Activated CD8-positive, alpha-beta T cell treated with anti-CD3 and anti-CD28 coated beads, Interleukin-2, amount 10 ng/mL, durations not matched to agents 7 days and 5 days (primary cell): Measurements from ENCODE around the gene IGFBP4. TPM values are rescaled to one million over a fixed set of nuclear protein-coding genes. Genes with fewer than 3 reads are reported as not detected.
"Not testable (repeated sequence)": the region's sequence is repeated elsewhere in the genome, so short reads cannot be mapped to it uniquely, and the experiment has no call there.

ENCODE experiments used
- ATAC-seq: fragments of 150-1000 bp; cut with Tn5 transposase; one replicate; pipeline ENCODE4 v1.10.0; 2021; ENCODE audit warnings: moderate library complexity
- CTCF ChIA-PET: fragments of 350-600 bp; sonication (Branson Sonifier 250); formaldehyde crosslinking; loops from one replicate; lab custom pipeline; 2021; ENCODE audit warnings: antibody characterized with exemption; lab: Charles Lee
- POLR2A ChIA-PET: fragments of 350-600 bp; sonication (Branson Sonifier 250); formaldehyde crosslinking; loops from one replicate; lab custom pipeline; 2021; ENCODE audit warnings: antibody characterized with exemption; lab: Charles Lee
- DNase-seq: peaks from one replicate; pipeline ENCODE4 v3.0.0-alpha.2; 2020
- H3K27ac Mint-ChIP-seq: one replicate; pipeline ENCODE4 v1.8.0; 2021; ENCODE audit warnings: mild to moderate bottlenecking, mixed read lengths
- H3K27me3 Mint-ChIP-seq: one replicate; pipeline ENCODE4 v1.8.0; 2021; ENCODE audit warnings: low read depth, mixed read lengths
- H3K36me3 Mint-ChIP-seq: one replicate; pipeline ENCODE4 v1.8.0; 2021; ENCODE audit warnings: low read depth, mixed read lengths
- H3K4me1 Mint-ChIP-seq: one replicate; pipeline ENCODE4 v1.8.0; 2021; ENCODE audit warnings: low read depth, mixed read lengths
- H3K4me3 Mint-ChIP-seq: one replicate; pipeline ENCODE4 v1.8.0; 2021; ENCODE audit warnings: mild to moderate bottlenecking, mixed read lengths
- H3K9me3 Mint-ChIP-seq: one replicate; pipeline ENCODE4 v1.8.0; 2022; ENCODE audit warnings: mixed read lengths; ENCODE audit not compliant: insufficient read depth
- total RNA-seq, 2 experiments: library from RNA; stranded (reverse); gene quantifications; one replicate each; pipeline ENCODE4 v1.2.3, GENCODE V29; 2021

IGFBP4 gene
- total RNA-seq = 10 to 100 TPM; 28.7 to 28.9 TPM

DNA sequence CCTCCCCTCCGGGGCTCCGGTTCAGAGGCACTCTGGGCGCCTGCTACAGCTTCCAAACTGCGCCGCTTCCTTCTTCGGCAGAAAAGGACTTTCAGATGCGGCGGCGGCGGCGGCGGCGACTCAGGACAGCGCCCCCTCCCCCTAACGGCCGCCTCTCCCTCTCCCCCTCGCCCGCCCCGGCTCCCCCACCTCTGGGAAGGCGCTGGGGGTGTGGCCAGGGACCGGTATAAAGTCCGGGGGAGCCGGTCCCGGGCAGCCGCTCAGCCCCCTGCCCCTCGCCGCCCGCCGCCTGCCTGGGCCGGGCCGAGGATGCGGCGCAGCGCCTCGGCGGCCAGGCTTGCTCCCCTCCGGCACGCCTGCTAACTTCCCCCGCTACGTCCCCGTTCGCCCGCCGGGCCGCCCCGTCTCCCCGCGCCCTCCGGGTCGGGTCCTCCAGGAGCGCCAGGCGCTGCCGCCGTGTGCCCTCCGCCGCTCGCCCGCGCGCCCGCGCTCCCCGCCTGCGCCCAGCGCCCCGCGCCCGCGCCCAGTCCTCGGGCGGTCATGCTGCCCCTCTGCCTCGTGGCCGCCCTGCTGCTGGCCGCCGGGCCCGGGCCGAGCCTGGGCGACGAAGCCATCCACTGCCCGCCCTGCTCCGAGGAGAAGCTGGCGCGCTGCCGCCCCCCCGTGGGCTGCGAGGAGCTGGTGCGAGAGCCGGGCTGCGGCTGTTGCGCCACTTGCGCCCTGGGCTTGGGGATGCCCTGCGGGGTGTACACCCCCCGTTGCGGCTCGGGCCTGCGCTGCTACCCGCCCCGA, at the start of gene IGFBP4:
Gene IGFBP4, plus strand, starts transcription at position 255 of the 792 bp plus-strand sequence. Its CDS starts 286 bp downstream, at position 541.
- ATAC-seq (peak; percentile 83), DNase-seq (peak; percentile 79)
- Mint-ChIP-seq H3K9me3 (no peaks in the 10 kb centered on the region), H3K36me3 (peaks cover 2% of the 10 kb centered on the region), H3K4me1 (peaks cover 56% of the 10 kb centered on the region), H3K27me3 (peaks cover 2% of the 10 kb centered on the region), H3K4me3 (peak within 1 kb of the TSS; percentile 82), H3K27ac (peak within 1 kb of the TSS; percentile 92)
- ChIA-PET CTCF (interaction anchor here (0.8 to 5.9 kb wide), 20 partner anchors 9 to 141 kb away, joined by 3 to 78 read pairs (median 6); partner anchors contain the start of genes TNS4 and TOP2A), POLR2A (interaction anchor here (0.6 to 3.3 kb wide), 8 partner anchors 14 to 530 kb away, joined by 3 to 36 read pairs (median 4); partner anchors contain the start of gene TOP2A)

DNA sequence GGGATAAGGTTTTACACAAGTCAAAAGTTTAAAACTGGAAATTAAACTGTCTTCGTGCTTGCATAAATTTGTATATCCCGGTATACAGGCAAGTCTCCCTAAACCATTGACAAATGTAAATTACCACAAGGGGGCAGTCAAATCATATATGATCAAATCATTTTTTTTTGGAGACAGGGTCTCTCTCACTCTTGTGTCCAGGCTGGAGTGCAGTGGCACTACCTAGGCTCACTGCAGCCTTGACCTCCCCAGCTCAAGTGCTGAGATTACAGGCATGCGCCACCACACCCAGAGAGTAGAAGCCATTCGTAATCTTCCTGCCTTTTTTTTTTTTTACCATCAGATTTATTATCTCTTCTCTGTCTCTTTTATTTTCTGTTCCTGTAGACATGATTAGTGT, 44.1 kb upstream of the IGFBP4 start:
- DNase-seq = no peak
- no peak overlapping the region for H3K27ac Mint-ChIP-seq
- ATAC-seq = peak; percentile 67
- peaks cover 24% of the 10 kb centered on the region for H3K4me1 Mint-ChIP-seq
- no peak overlapping the region for H3K4me3 Mint-ChIP-seq
- no peaks in the 10 kb centered on the region for H3K9me3 Mint-ChIP-seq
- H3K27me3 Mint-ChIP-seq = no peaks in the 10 kb centered on the region
- peaks cover 78% of the 10 kb centered on the region for H3K36me3 Mint-ChIP-seq
- CTCF ChIA-PET = interaction anchor here (0.7 to 5.0 kb wide), 14 partner anchors 9 to 930 kb away, joined by 3 to 42 read pairs (median 4); partner anchors contain the start of genes GJD3 and TOP2A
- POLR2A ChIA-PET = no interaction called here

DNA sequence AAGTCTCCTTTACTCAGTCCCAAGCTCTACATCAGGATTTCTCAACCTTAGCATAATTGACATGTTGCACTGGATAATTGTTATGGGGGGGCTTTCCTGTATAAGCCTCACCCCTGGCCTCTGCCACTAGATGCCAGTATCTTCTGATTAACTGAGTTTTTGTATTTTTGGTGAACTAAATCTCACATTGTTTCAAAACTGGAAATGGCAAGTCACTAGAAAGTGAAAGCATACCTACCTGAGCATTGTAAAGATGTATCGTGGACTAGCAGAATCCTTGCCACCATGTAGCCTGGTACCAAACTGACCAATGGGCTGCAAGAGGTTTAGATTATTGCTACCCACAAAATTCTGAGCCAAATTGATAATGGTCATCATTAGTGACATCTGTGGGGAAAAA, 40.6 kb upstream of the IGFBP4 start:
- Mint-ChIP-seq H3K4me1 (peaks cover 36% of the 10 kb centered on the region), H3K36me3 (peaks cover 86% of the 10 kb centered on the region), H3K27me3 (no peaks in the 10 kb centered on the region), H3K27ac (peak overlapping the region; percentile 56), H3K9me3 (no peaks in the 10 kb centered on the region), H3K4me3 (no peak overlapping the region)
- ChIA-PET POLR2A (interaction anchor here (0.7 to 2.1 kb wide), 4 partner anchors 11 to 161 kb away, joined by 3 to 5 read pairs (median 4); partner anchors contain the start of gene TOP2A), CTCF (interaction anchor here (0.7 to 5.0 kb wide), 8 partner anchors 9 to 131 kb away, joined by 3 to 42 read pairs (median 6); no protein-coding TSS in a partner anchor)
- no peak for DNase-seq
- ATAC-seq = no peak

DNA sequence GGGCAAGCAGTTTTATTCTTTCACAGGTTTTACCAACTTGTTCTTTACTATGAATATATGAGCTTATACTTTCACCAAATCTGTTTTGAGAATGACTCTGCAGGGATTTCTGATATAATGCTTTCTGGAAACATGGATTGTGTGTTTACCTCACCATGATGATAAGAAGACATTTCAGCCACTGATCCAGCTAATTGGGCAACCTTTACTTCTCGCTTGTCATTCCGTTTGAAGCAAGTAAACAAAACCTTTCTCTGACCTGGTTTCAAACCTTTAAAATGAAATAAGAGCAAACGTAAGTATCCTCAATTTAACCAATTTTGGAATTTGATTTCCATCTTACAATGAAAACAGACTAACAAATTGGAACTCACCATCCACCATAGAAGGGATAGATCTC, 39.2 kb upstream of the IGFBP4 start:
- POLR2A ChIA-PET = interaction anchor here (1.1 kb wide), 1 partner anchor 129 kb away, joined by 4 read pairs; no protein-coding TSS in a partner anchor
- DNase-seq = no peak
- H3K27ac Mint-ChIP-seq = no peak overlapping the region

DNA sequence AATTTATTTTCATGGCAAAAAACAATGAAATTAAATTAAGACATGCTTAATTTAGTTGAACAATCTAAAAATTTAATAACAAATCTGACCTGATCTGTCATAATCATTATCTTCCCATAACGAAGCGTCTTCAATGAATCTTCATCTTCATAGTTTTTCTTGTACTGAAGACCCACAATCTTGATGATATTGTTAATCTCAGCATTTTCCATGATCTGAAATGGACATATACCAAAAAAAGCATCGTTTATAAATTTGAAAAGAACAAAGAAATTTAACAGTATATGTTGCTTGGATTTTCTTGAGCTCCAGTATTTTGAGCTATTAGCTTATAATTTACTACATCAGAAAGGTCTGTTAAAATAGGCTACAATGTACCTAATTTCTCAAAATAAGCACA, 35.8 kb upstream of the IGFBP4 start:
- Mint-ChIP-seq H3K4me3 (no peak overlapping the region), H3K9me3 (no peaks in the 10 kb centered on the region), H3K36me3 (peaks cover 76% of the 10 kb centered on the region), H3K27me3 (no peaks in the 10 kb centered on the region), H3K4me1 (peaks cover 39% of the 10 kb centered on the region), H3K27ac (no peak overlapping the region)
- ChIA-PET POLR2A (interaction anchor here (0.6 to 1.2 kb wide), 2 partner anchors 15 to 121 kb away, joined by 3 read pairs; no protein-coding TSS in a partner anchor), CTCF (interaction anchor here (0.8 to 3.4 kb wide), 6 partner anchors 9 to 125 kb away, joined by 3 to 18 read pairs (median 4); partner anchors contain the start of gene TOP2A)
- ATAC-seq (no peak), DNase-seq (no peak)

More for the DNA sequence above, 39.2 kb upstream of the IGFBP4 start:
- H3K27me3 Mint-ChIP-seq = no peaks in the 10 kb centered on the region
- CTCF ChIA-PET = interaction anchor here (2.0 to 5.0 kb wide), 2 partner anchors 11 to 129 kb away, joined by 6 to 42 read pairs; no protein-coding TSS in a partner anchor
- peaks cover 34% of the 10 kb centered on the region for H3K4me1 Mint-ChIP-seq
- no peak for ATAC-seq
- H3K36me3 Mint-ChIP-seq = peaks cover 80% of the 10 kb centered on the region
- H3K9me3 Mint-ChIP-seq = no peaks in the 10 kb centered on the region
- no peak overlapping the region for H3K4me3 Mint-ChIP-seq

DNA sequence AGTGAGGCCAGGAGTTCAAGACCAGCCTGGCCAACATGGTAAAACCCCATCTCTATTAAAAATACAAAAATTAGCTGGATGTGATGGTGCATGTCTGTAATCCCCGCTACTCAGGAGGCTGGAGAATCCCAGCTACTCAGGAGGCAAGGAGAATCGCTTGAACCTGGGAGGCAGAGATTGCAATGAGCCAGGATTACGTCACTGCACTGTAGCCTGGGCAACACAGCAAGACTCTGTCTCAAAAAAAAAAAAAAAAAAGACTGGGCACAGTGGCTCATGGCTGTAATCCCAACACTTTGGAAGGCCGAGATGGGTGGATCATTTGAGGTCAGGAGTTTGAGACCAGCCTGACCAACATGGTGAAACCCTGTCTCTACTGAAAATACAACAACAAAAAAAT, 33.7 kb upstream of the IGFBP4 start:
- ATAC-seq, H3K27me3 Mint-ChIP-seq, H3K9me3 Mint-ChIP-seq, DNase-seq, H3K27ac Mint-ChIP-seq, H3K4me3 Mint-ChIP-seq: not testable (repeated sequence)
- CTCF ChIA-PET = interaction anchor here (1.4 kb wide), 1 partner anchor 17 kb away, joined by 3 read pairs; no protein-coding TSS in a partner anchor
- peaks cover 74% of the 10 kb centered on the region for H3K36me3 Mint-ChIP-seq
- POLR2A ChIA-PET = interaction anchor here (1.2 kb wide), 1 partner anchor 123 kb away, joined by 3 read pairs; no protein-coding TSS in a partner anchor
- peaks cover 42% of the 10 kb centered on the region for H3K4me1 Mint-ChIP-seq

DNA sequence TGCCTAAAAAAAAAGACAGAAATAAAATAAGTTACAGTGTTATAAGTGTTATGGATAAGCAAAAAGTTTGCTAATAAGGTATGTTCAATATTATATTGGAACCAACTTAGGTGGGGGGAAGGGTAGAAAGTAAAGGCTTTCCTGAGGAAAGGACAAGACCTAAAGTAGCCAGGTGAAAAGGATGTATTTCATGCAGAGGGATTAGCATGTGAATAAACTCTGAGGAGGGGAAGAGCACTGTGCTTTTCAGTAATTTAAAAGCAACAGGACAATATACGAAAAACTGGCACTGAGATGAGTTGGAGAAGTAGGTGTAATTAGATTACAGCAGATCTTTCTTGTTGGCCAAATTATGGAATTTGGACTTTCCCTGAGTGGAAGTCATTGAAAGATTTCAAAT, 33.2 kb upstream of the IGFBP4 start:
- Mint-ChIP-seq H3K36me3 (peaks cover 70% of the 10 kb centered on the region), H3K27ac (peak overlapping the region; percentile 27), H3K27me3 (no peaks in the 10 kb centered on the region), H3K4me1 (peaks cover 41% of the 10 kb centered on the region), H3K4me3 (no peak overlapping the region), H3K9me3 (no peaks in the 10 kb centered on the region)
- CTCF ChIA-PET = interaction anchor here (1.0 to 3.6 kb wide), 10 partner anchors 8 to 139 kb away, joined by 3 to 38 read pairs (median 6); no protein-coding TSS in a partner anchor
- ATAC-seq = no peak
- POLR2A ChIA-PET = interaction anchor here (1.1 to 1.2 kb wide), 2 partner anchors 17 to 20 kb away, joined by 3 to 5 read pairs; no protein-coding TSS in a partner anchor
- DNase-seq = no peak

DNA sequence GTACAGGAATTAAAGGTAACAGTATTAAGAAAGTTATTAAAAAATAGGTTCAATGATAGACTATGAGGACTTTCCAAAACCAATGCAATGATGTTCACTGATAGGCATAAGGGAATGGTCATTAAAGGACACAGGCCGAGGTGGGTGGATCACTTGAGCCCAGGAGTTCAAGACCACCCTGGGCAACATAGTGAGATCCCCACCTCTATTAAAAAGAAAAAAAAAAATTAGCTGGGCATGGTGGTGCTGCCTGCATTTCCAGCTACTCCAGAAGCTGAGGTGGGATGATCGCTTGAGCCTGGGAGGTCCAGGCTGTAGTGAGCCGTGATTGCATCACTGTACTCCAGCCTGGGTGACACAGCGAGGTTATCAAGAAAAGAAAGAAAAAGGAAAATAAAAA, 31.4 kb upstream of the IGFBP4 start:
- no peak overlapping the region for H3K27ac Mint-ChIP-seq
- CTCF ChIA-PET = interaction anchor here (0.7 to 3.6 kb wide), 10 partner anchors 10 to 148 kb away, joined by 3 to 38 read pairs (median 5); no protein-coding TSS in a partner anchor
- H3K36me3 Mint-ChIP-seq = peaks cover 75% of the 10 kb centered on the region
- H3K4me3 Mint-ChIP-seq = no peak overlapping the region
- POLR2A ChIA-PET = interaction anchor here (1.1 kb wide), 1 partner anchor 148 kb away, joined by 3 read pairs; no protein-coding TSS in a partner anchor
- H3K4me1 Mint-ChIP-seq = peaks cover 48% of the 10 kb centered on the region
- no peaks in the 10 kb centered on the region for H3K27me3 Mint-ChIP-seq
- ATAC-seq (no peak), DNase-seq (no peak)
- H3K9me3 Mint-ChIP-seq = no peaks in the 10 kb centered on the region

DNA sequence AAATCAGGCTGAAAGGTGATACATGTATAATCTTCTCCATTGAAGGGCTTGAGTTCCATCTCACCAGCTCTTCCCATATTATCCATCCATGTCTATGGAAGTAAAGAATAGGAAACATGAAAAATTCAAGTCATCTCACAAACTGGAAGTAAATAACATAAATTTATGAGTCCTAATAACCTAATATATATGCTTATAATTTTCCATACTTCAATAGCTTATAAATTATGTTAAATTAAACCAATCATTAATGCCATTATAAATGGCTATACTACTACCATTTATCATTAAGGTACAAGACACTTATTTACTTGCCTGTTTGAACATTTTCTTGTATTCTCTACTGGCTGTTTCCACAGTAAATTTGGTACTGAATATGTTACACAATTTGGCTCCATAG, 30.4 kb upstream of the IGFBP4 start:
- Mint-ChIP-seq H3K27me3 (no peaks in the 10 kb centered on the region), H3K36me3 (peaks cover 74% of the 10 kb centered on the region), H3K27ac (peak overlapping the region; percentile 43), H3K4me3 (no peak overlapping the region), H3K4me1 (peaks cover 43% of the 10 kb centered on the region), H3K9me3 (no peaks in the 10 kb centered on the region)
- ChIA-PET POLR2A (interaction anchor here (0.6 to 1.1 kb wide), 3 partner anchors 32 to 147 kb away, joined by 3 to 4 read pairs (median 3); no protein-coding TSS in a partner anchor), CTCF (interaction anchor here (0.8 to 3.6 kb wide), 9 partner anchors 11 to 147 kb away, joined by 3 to 38 read pairs (median 4); no protein-coding TSS in a partner anchor)
- DNase-seq = no peak
- ATAC-seq = no peak

DNA sequence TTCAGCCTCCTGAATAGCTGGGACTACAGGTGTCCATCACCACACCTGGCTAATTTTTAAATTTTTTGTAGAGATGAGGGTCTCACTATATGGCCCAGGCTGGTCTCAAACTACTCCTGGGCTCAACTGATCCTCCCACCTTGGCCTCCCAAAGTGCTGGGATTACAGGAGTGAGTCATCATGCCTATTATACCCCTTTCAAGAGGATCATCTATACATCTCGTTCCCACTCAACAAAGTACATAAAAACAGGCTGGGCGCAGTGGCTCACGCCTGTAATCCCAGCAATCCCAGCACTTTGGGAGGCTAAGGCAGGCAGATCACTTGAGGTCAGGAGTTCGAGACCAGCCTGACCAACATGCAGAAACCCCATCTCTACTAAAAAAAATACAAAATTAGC, 28.9 kb upstream of the IGFBP4 start:
- H3K4me3 Mint-ChIP-seq, H3K9me3 Mint-ChIP-seq, H3K27ac Mint-ChIP-seq, H3K27me3 Mint-ChIP-seq, DNase-seq, ATAC-seq: not testable (repeated sequence)
- POLR2A ChIA-PET = interaction anchor here (1.0 to 4.1 kb wide), 2 partner anchors 12 to 119 kb away, joined by 4 to 67 read pairs; no protein-coding TSS in a partner anchor
- Mint-ChIP-seq H3K4me1 (peaks cover 55% of the 10 kb centered on the region), H3K36me3 (peaks cover 71% of the 10 kb centered on the region)
- CTCF ChIA-PET = interaction anchor here (0.9 to 6.6 kb wide), 11 partner anchors 8 to 125 kb away, joined by 3 to 122 read pairs (median 4); partner anchors contain the start of gene IGFBP4

DNA sequence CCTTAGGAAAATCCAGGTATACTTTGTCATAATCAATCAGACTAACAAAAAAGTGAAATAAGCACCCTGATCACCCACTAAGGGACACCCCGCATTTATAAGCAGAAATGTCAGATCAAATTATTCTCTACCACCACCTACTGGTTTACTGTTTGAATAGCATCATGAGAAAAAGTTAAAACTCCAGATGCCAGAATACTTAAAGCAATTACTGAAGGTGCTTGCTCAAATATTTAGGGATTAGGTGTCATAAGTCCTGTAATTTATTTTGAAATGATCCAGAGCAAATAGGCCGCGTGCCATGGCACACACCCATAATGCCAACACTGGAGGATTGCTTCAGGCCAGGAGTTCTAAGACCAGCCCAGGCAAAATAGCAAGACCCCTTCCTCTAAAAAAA, 27.9 kb upstream of the IGFBP4 start:
- DNase-seq (no peak), ATAC-seq (no peak)
- Mint-ChIP-seq H3K27ac (no peak overlapping the region), H3K36me3 (peaks cover 60% of the 10 kb centered on the region), H3K4me1 (peaks cover 57% of the 10 kb centered on the region), H3K4me3 (peak overlapping the region; percentile 98), H3K27me3 (no peaks in the 10 kb centered on the region), H3K9me3 (no peaks in the 10 kb centered on the region)
- POLR2A ChIA-PET = interaction anchor here (1.2 to 4.1 kb wide), 4 partner anchors 16 to 118 kb away, joined by 3 to 67 read pairs (median 6); no protein-coding TSS in a partner anchor
- CTCF ChIA-PET = interaction anchor here (0.9 to 6.6 kb wide), 21 partner anchors 8 to 145 kb away, joined by 3 to 122 read pairs (median 6); partner anchors contain the start of gene IGFBP4
